ENCODE data around the gene PTPN14.

PTPN14 gene

DNA sequence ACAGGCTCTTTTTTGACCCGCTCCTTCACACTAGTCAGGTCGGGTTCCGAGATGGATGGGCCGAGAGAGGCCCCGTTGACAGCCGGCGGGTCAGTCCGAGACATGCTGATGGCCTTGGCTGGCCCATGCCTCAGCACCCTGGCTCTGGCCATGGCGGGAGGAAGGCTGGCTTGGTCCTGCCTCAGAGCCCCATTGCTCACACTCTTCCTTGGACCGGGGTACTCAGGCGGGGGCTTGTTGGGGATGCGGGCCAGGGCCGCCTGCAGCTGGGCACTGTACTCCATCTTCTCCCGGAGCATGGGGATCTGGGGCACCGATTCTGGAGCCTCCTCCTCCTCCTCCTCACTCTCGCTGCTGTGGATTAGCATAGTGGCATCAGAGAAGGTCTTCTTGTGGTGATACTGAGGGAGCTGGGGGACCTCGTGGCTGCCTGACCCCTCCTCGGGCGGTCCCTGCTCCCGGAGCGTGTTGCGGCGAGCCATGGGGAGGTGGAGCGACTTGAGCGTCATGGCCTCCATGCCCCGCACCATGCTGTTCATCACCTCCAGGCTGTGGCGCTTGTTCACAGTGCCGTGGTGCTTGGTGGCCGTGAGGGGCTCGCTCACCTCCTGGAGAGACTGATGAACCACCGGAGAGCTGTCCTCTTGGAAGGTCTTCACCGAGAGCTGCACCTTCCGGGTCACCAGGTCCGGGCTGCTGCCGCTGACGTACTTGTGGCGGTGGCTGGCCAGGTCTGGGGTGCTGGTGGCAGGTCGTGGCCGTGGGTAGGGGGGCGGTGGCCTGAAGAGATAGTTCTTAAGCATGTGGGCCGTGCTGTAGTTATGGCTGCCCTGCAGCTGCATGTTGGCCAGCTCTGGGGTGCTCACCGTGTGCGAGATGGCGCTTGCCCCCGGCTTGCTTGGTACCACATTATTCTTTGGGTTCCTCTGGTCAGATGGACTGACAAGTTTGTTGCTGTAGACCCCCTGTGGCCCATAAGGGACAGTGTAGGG is 167.7 kb downstream of the PTPN14 start:
- no peak for TF ChIP-seq ZFX (IDR thresholded peaks at IDR 0.05; ENCODE audit: borderline replicate concordance)
- TF ChIP-seq, protein P1, sequence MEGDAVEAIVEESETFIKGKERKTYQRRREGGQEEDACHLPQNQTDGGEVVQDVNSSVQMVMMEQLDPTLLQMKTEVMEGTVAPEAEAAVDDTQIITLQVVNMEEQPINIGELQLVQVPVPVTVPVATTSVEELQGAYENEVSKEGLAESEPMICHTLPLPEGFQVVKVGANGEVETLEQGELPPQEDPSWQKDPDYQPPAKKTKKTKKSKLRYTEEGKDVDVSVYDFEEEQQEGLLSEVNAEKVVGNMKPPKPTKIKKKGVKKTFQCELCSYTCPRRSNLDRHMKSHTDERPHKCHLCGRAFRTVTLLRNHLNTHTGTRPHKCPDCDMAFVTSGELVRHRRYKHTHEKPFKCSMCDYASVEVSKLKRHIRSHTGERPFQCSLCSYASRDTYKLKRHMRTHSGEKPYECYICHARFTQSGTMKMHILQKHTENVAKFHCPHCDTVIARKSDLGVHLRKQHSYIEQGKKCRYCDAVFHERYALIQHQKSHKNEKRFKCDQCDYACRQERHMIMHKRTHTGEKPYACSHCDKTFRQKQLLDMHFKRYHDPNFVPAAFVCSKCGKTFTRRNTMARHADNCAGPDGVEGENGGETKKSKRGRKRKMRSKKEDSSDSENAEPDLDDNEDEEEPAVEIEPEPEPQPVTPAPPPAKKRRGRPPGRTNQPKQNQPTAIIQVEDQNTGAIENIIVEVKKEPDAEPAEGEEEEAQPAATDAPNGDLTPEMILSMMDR (IDR thresholded peaks at IDR 0.05) = no peak
- H3K27ac ChIP-seq = no peak overlapping the region

DNA sequence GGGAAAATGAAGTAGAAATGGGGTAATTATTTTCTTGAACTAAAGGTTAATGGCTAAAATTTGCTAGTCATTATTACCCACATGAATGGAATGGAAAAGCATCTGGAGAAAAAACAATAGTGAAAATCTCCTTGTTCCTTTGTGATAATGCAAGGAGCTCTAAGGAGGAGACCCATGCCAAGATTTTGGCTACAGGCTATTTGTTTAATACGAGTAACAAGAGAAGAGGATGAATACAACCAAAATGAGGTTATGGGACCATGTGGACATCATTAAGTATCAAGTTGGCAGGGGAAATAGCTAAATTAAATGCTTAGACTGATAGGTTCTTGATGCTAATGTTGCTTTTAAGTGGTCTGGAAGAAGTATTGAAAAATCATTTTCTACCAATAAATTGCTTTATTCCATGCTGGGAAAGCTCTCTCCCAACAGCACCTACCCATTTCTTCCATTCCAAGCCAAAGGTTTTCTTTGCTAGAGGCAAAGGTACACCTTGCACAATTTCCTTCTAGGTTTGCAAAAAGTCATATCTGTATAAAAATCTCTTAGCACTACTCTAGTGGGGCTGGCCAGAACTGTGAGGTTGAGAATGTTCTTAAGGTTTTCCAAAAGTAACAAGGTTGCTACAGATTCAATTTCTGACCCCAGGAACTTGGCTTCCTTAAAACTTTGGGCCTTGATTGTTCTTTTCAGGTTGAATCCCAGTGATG is 170.3 kb downstream of the PTPN14 start:
- no peak overlapping the region for H3K27ac ChIP-seq
- no peak for TF ChIP-seq ZFX (IDR thresholded peaks at IDR 0.05; ENCODE audit: borderline replicate concordance)
- TF ChIP-seq, protein P1 (IDR thresholded peaks at IDR 0.05) = no peak

DNA sequence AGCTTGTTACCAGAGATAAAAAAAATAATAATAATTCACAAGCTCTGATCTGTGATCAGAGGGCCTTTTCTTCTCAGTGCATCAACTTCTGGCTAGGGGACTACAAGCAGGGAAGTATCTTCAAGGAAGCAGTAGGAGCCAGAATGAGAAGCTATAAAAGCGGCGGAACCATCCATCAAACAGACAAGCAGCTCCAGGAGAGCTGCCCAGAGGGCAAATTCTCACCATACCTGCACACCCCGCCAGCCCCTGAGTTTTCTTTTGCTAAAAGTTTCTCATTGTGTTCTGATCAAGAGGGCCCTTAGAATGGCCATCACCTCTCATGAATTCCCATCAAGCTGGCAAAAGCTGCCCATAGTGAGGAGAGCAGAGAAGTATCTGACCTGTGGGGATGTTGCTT is 171.0 kb downstream of the PTPN14 start:
- TF ChIP-seq, protein P1 (IDR thresholded peaks at IDR 0.05) = no peak
- no peak for TF ChIP-seq ZFX (IDR thresholded peaks at IDR 0.05; ENCODE audit: borderline replicate concordance)
- H3K27ac ChIP-seq = no peak overlapping the region

DNA sequence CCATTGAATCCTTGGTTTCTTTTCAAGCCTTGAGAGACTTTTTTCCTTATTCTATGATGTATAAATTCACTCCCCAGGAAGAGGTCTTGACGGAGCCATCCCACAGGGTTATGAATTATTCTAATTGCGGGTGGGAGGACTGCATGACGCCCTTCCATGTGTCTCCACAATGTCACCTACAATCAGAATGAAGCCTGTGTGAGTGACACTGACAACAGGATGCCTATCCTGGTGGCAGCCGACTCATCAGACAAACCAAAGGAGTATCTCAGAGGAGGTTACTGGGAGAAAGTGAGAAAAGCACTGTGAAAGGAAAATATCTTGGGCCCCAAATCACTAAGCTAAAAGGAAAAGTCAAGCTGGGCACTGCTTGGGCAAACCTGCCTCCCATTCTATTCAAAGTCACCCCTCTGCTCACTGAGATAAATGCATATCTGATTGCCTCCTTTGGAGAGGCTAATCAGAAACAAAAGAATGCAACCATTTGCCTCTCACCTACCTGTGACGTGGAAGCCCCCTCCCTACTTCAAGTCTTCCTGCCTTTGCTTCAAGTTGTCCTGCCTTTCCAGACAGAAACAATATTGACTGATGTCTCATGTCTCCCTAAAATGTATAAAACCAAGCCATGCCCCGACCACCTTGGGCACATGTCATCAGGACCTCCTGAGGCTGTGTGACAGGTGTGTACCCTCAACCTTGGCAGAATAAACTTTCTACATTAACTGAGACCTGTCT is 172.0 kb downstream of the PTPN14 start:
- no peak overlapping the region for H3K27ac ChIP-seq
- no peak for TF ChIP-seq ZFX (IDR thresholded peaks at IDR 0.05; ENCODE audit: borderline replicate concordance)
- TF ChIP-seq, protein P1 (IDR thresholded peaks at IDR 0.05) = no peak

DNA sequence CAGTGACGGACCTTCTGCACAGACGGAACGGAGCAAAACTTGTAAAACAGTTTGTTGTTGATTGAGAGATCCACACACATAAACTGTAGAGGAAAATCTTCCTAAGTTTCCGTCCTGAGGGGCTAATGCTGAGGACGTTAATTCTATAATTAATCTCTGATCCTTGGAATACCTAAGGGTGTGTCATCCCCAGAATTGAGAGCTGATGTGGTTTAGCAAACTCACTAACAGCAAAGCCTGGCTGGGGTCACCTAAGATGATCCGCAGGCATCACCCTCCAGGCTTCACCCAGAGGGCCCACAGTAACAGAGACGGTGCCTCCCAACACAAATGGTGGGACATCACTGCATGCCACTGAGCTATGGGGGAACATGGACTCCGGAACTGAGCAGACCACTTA is 172.9 kb downstream of the PTPN14 start:
- H3K27ac ChIP-seq = no peak overlapping the region
- TF ChIP-seq ZFX (IDR thresholded peaks at IDR 0.05; ENCODE audit: borderline replicate concordance) = no peak
- TF ChIP-seq, protein P1 (IDR thresholded peaks at IDR 0.05) = no peak

DNA sequence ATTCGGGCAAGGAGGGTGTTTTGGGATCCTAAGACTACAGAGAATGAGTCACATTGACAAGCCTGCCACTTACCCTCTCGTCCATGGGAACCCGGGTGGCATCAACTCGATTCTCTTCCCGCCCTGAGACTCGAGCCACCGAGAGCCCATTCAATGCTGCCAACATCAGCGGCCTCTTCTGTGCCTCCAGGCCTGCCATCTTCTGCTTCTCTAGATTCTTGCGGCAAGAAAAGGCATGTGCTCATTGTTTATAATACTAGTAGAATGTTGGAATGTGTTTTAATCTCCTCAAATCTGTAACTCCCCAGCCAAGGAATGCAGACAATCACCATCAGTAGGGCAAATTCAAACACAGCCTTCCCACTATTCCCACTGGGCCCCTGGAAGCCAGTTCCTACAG is 173.5 kb downstream of the PTPN14 start:
- TF ChIP-seq ZFX (IDR thresholded peaks at IDR 0.05; ENCODE audit: borderline replicate concordance) = no peak
- TF ChIP-seq, protein P1 (IDR thresholded peaks at IDR 0.05) = no peak
- no peak overlapping the region for H3K27ac ChIP-seq

Data from 22Rv1 (cell line).